Kidney (tissue), 14 donors: ENCODE data around the gene KMT2C. TPM values are rescaled to one million over a fixed set of nuclear protein-coding genes. Genes with fewer than 3 reads are reported as not detected.

Experiments
- DNase-seq, 5 donors: peaks; one replicate each; pipeline ENCODE4 v3.0.0-alpha.2; 2013 to 2020
- FAIRE-seq: peaks from 2 replicates; lab custom pipeline; 2012; peaks lifted over from hg19 to GRCh38; lab: Jason Lieb, UNC
- H3K27ac ChIP-seq, 2 donors: one replicate each; pipeline ENCODE4 v1.7.0; 2013; ENCODE audit warnings: low read depth in 2 of 2, low read length in 2 of 2, inconsistent platforms in 1 of 2
- H3K27me3 ChIP-seq: one replicate; pipeline ENCODE4 v1.7.1; 2013; ENCODE audit warnings: low read length, inconsistent platforms; ENCODE audit not compliant: control insufficient read depth, insufficient read depth
- H3K36me3 ChIP-seq, 3 donors: one replicate each; pipeline versions ENCODE4 v1.7.0 to v1.7.1; 2013; ENCODE audit warnings: low read length in 3 of 3, control low read depth in 1 of 3, inconsistent platforms in 1 of 3; ENCODE audit not compliant: insufficient read depth in 3 of 3, control insufficient read depth in 2 of 3
- H3K4me1 ChIP-seq, 3 donors: one replicate each; pipeline versions ENCODE4 v1.7.0 to v1.7.1; 2013; ENCODE audit warnings: low read length in 3 of 3, inconsistent platforms in 1 of 3, low read depth in 1 of 3; ENCODE audit not compliant: control insufficient read depth in 2 of 3, insufficient read depth in 2 of 3
- H3K4me3 ChIP-seq, 3 donors: one replicate each; pipeline versions ENCODE4 v1.7.0 to v1.8.1; 2013; ENCODE audit warnings: low read length in 3 of 3, control low read depth in 1 of 3, inconsistent platforms in 1 of 3
- H3K9ac ChIP-seq, 3 donors: one replicate each; pipeline versions ENCODE4 v1.7.0 to v1.7.1; 2013; ENCODE audit warnings: low read length in 3 of 3, control low read depth in 1 of 3, inconsistent platforms in 1 of 3
- H3K9me3 ChIP-seq, 3 donors: one replicate each; pipeline versions ENCODE4 v1.7.0 to v1.7.1; 2013; ENCODE audit warnings: low read length in 3 of 3, control low read depth in 1 of 3, inconsistent platforms in 1 of 3; ENCODE audit not compliant: control insufficient read depth in 2 of 3, insufficient read depth in 1 of 3
- intact Hi-C: fragments of 100-400 bp; cut with DNase I; formaldehyde crosslinking; loops from one replicate; pipeline ENCODE4 v1.11.1; 2022
- polyA plus RNA-seq: library from polyadenylated mRNA; stranded (reverse); fragments of 350-450 nt; fragmentation: Illumina TruSeq; extraction: RNeasy Lipid Tissue Mini Kit (QIAGEN cat#74804); gene quantifications from one replicate; pipeline ENCODE4 v1.2.3, GENCODE V29; 2014; ENCODE audit warnings: low read depth, low replicate concordance; ENCODE audit not compliant: insufficient read depth
- total RNA-seq: library from RNA; stranded (reverse); fragmentation: NEBNext Ultra II Directional; extraction: Animal tissue kit (Norgen Biotek cat#: 25700); gene quantifications from one replicate; pipeline ENCODE4 v1.2.1, GENCODE V29; 2021
- TF ChIP-seq, protein P1 (sequence below): IDR thresholded peaks from 3 replicates; pipeline ENCODE4 v1.5.1; 2012; ENCODE audit warnings: mild to moderate bottlenecking, moderate library complexity, borderline replicate concordance; ENCODE audit not compliant: insufficient read depth; ENCODE audit errors: extremely low read depth
- donor health status: control.
- donor health status: control.
- donor health status: control.
- donor health status: control.
- donor health status: control.
- donor health status: DM: yes; HTN: yes; CAD: no.
- donor health status: Normal renal cell carcinoma (clear cell type).

The KMT2C gene
- total and polyA plus RNA-seq, 2 donors from 2014 or later = 4.8 to 102 TPM

DNA sequence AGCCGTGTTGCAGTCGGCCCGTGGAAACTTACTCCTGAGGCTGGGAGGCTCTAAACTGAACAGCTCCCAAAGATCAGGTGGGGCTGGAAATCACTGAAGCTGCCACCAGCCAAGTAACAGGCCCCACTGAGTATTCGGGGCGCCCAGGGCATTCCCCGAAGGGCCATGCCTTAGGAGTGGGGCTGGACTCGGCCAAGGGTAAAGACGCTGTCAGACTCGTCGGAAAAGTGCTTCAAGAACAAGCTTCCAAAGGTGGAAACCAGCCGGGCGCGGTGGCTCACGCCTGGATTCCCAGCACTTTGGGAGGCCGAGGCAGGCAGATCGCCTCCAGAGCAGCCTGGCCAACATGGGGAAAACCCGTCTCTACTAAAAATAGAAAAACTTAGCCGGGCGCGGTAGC lies 307.6 kb downstream of the KMT2C start:
- Histone ChIP-seq H3K27ac (no peak overlapping the region), H3K4me3 (no peak overlapping the region), H3K27me3 (no peaks in the 10 kb centered on the region), H3K9ac (no peak overlapping the region), H3K36me3 (peaks cover 8 to 27% (median 19%) of the 10 kb centered on the region in 3 donors), H3K4me1 (no peaks in the 10 kb centered on the region), H3K9me3 (peaks cover 0 to 7% (median 0%) of the 10 kb centered on the region in 3 donors)
- FAIRE-seq (no peak), DNase-seq (no peak)
- TF ChIP-seq, protein P1, sequence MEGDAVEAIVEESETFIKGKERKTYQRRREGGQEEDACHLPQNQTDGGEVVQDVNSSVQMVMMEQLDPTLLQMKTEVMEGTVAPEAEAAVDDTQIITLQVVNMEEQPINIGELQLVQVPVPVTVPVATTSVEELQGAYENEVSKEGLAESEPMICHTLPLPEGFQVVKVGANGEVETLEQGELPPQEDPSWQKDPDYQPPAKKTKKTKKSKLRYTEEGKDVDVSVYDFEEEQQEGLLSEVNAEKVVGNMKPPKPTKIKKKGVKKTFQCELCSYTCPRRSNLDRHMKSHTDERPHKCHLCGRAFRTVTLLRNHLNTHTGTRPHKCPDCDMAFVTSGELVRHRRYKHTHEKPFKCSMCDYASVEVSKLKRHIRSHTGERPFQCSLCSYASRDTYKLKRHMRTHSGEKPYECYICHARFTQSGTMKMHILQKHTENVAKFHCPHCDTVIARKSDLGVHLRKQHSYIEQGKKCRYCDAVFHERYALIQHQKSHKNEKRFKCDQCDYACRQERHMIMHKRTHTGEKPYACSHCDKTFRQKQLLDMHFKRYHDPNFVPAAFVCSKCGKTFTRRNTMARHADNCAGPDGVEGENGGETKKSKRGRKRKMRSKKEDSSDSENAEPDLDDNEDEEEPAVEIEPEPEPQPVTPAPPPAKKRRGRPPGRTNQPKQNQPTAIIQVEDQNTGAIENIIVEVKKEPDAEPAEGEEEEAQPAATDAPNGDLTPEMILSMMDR = no peak
- intact Hi-C loops = no loop called here

DNA sequence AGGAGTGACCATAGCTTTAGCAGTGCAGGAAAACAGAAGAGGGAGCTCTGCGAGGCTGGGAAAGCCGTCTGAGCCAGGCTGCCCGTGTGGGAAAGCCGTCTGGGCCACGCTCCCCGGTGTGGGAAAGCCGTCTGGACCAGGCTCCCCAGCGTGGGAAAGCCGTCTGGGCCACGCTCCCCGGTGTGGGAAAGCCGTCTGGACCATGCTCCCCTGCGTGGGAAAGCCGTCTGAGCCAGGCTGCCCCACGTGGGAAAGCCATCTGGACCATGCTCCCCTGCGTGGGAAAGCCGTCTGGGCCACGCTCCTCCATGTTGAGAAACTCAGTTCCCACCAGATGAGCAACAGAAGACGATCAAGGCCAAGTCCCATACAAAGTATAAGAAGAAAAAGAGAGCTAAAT lies 308.6 kb downstream of the KMT2C start:
- intact Hi-C loops = no loop called here
- TF ChIP-seq, protein P1 = no peak
- no peaks in the 10 kb centered on the region for H3K4me1 ChIP-seq
- no peak for DNase-seq
- peaks cover 8 to 37% (median 21%) of the 10 kb centered on the region in 3 donors for H3K36me3 ChIP-seq
- FAIRE-seq = no peak
- H3K9me3 ChIP-seq = peaks cover 0 to 7% (median 0%) of the 10 kb centered on the region in 3 donors
- H3K4me3 ChIP-seq = no peak overlapping the region
- no peak overlapping the region for H3K27ac ChIP-seq
- H3K27me3 ChIP-seq = no peaks in the 10 kb centered on the region
- no peak overlapping the region for H3K9ac ChIP-seq

DNA sequence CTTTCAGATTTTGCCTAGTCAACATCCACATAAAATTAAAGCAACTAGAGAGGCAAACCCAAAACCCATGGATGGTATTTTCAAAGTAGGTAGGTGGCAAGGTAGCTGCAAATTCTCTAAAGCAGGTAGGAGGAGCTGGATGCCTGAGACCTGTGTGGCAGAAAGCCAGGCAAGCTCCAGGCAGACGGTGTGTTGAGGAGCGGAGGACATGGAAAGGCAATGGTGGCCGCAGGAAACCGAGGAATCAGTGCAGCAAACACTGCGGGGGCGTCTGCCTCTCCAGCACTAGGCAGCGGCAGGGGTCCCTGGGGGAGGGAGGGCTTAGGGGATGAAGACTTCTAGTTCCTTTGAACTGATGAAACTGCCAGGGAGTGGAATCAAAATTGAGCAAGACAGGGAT lies 309.1 kb downstream of the KMT2C start:
- Histone ChIP-seq H3K4me3 (no peak overlapping the region), H3K27me3 (no peaks in the 10 kb centered on the region), H3K9me3 (peaks cover 0 to 7% (median 0%) of the 10 kb centered on the region in 3 donors), H3K27ac (no peak overlapping the region), H3K4me1 (no peaks in the 10 kb centered on the region), H3K9ac (no peak overlapping the region), H3K36me3 (peaks cover 8 to 40% (median 23%) of the 10 kb centered on the region in 3 donors)
- DNase-seq = no peak
- intact Hi-C loops = no loop called here
- TF ChIP-seq, protein P1 = no peak
- no peak for FAIRE-seq

DNA sequence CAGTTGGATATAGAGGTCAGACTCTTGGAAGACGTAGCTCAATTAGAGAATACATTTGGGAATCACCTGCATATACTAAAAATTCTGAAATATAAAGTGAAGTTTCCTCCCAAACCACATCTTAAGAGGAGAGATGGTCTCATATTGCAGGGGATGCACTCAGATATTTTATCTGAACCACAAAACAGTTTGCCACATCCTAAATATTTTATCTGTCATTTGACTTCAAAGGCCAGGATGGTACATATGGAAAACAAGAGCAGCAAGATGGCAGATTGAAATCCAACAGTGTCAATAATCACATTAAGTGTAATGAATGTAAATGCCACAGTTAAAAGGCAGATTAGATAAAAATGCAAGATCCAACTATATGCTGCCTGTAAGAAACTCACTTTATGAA lies 313.3 kb downstream of the KMT2C start:
- FAIRE-seq (no peak), DNase-seq (no peak)
- Histone ChIP-seq H3K9ac (no peak overlapping the region), H3K36me3 (peaks cover 17 to 75% (median 47%) of the 10 kb centered on the region in 3 donors), H3K4me3 (no peak overlapping the region), H3K27ac (no peak overlapping the region), H3K9me3 (peaks cover 0 to 7% (median 0%) of the 10 kb centered on the region in 3 donors), H3K27me3 (no peaks in the 10 kb centered on the region), H3K4me1 (no peaks in the 10 kb centered on the region)
- TF ChIP-seq, protein P1 = no peak
- intact Hi-C loops = no loop called here
